Measurements from ENCODE around the gene HERC2.

The HERC2 gene

GRCh38 chr15:28082891-28083684 is 238.9 kb downstream of the HERC2 start:
- no peak for TF ChIP-seq CTCF (IDR thresholded peaks at IDR 0.05)
- Histone ChIP-seq H3K4me3 (no peak overlapping the region), H3K27ac (no peak overlapping the region), H3K27me3 (no peaks in the 10 kb centered on the region), H3K4me1 (peaks cover 0 to 3% (median 0%) of the 10 kb centered on the region in 4 donors), H3K36me3 (no peaks in the 10 kb centered on the region), H3K9me3 (no peaks in the 10 kb centered on the region)
- DNase-seq: no peak
- intact Hi-C loops (cut with DNase I; ENCODE audit: low total_unique reads): no loop called here

GRCh38 chr15:28081594-28081993 is 240.4 kb downstream of the HERC2 start:
- Histone ChIP-seq H3K27ac (no peak overlapping the region), H3K36me3 (no peaks in the 10 kb centered on the region), H3K4me3 (no peak overlapping the region), H3K4me1 (peaks cover 0 to 3% (median 0%) of the 10 kb centered on the region in 4 donors), H3K27me3 (no peaks in the 10 kb centered on the region), H3K9me3 (no peaks in the 10 kb centered on the region)
- no peak for DNase-seq
- no peak for TF ChIP-seq CTCF (IDR thresholded peaks at IDR 0.05)
- intact Hi-C loops (cut with DNase I; ENCODE audit: low total_unique reads): no loop called here

GRCh38 chr15:28080386-28080785 is 241.6 kb downstream of the HERC2 start:
- no peak for TF ChIP-seq CTCF (IDR thresholded peaks at IDR 0.05)
- Histone ChIP-seq H3K27ac (no peak overlapping the region), H3K9me3 (no peaks in the 10 kb centered on the region), H3K4me3 (no peak overlapping the region), H3K27me3 (no peaks in the 10 kb centered on the region), H3K36me3 (no peaks in the 10 kb centered on the region), H3K4me1 (no peaks in the 10 kb centered on the region)
- intact Hi-C loops (cut with DNase I; ENCODE audit: low total_unique reads): no loop called here
- no peak for DNase-seq

- TF ChIP-seq CTCF (IDR thresholded peaks at IDR 0.05): no peak
- H3K9me3 ChIP-seq: no peaks in the 10 kb centered on the region
- no peak for DNase-seq
- H3K27ac ChIP-seq: no peak overlapping the region
- no peaks in the 10 kb centered on the region for H3K36me3 ChIP-seq
- intact Hi-C loops (cut with DNase I; ENCODE audit: low total_unique reads): no loop called here
- no peaks in the 10 kb centered on the region for H3K4me1 ChIP-seq
- H3K27me3 ChIP-seq: no peaks in the 10 kb centered on the region
- H3K4me3 ChIP-seq: no peak overlapping the region
Measured at GRCh38 chr15:28079313-28079969, 242.5 kb downstream of the HERC2 start.

- DNase-seq: no peak
- no peak overlapping the region for H3K27ac ChIP-seq
- no peaks in the 10 kb centered on the region for H3K27me3 ChIP-seq
- H3K9me3 ChIP-seq: no peaks in the 10 kb centered on the region
- TF ChIP-seq CTCF (IDR thresholded peaks at IDR 0.05): no peak
- no peak overlapping the region for H3K4me3 ChIP-seq
- no peaks in the 10 kb centered on the region for H3K36me3 ChIP-seq
- intact Hi-C loops (cut with DNase I; ENCODE audit: low total_unique reads): no loop called here
- no peaks in the 10 kb centered on the region for H3K4me1 ChIP-seq
Measured at GRCh38 chr15:28078191-28078719, 243.7 kb downstream of the HERC2 start.

Data from tibial artery (tissue), 4 donors.